Ascending aorta (tissue), 2 donors: Measurements from ENCODE around the gene TEX38. TPM values are rescaled to one million over a fixed set of nuclear protein-coding genes. Genes with fewer than 3 reads are reported as not detected.

Experiments
- DNase-seq, 2 donors: peaks; one replicate each; pipeline ENCODE4 v3.0.0-alpha.2; 2019; ENCODE audit warnings: low spot score in 2 of 2
- H3K27ac ChIP-seq, 2 donors: fragments of 200-600 bp; sonication (generic); one replicate each; pipeline ENCODE4 v1.5.1; 2016 to 2017; ENCODE audit warnings: mild to moderate bottlenecking in 1 of 2
- H3K27me3 ChIP-seq: fragments of 200-600 bp; sonication (generic); one replicate; pipeline ENCODE4 v1.5.1; 2017
- H3K36me3 ChIP-seq, 2 donors: fragments of 200-600 bp; sonication (generic); one replicate each; pipeline ENCODE4 v1.5.1; 2016
- H3K4me1 ChIP-seq, 2 donors: fragments of 200-600 bp; sonication (generic); one replicate each; pipeline ENCODE4 v1.5.1; 2016 to 2017; ENCODE audit warnings: mild to moderate bottlenecking in 1 of 2
- H3K4me3 ChIP-seq, 2 donors: fragments of 200-600 bp; sonication (generic); one replicate each; pipeline ENCODE4 v1.5.1; 2016 to 2017; ENCODE audit warnings: mild to moderate bottlenecking in 1 of 2
- H3K9me3 ChIP-seq, 2 donors: fragments of 200-600 bp; sonication (generic); one replicate each; pipeline ENCODE4 v1.5.1; 2016
- intact Hi-C: fragments of 100-400 bp; cut with DNase I; formaldehyde crosslinking; loops from one replicate; pipeline ENCODE4 v1.15.1; 2023
- total RNA-seq: library from RNA; depleted of rRNA; stranded (reverse); fragments of >200 nt; gene quantifications from one replicate; pipeline ENCODE4 v1.1.0, GENCODE V29; 2016
- TF ChIP-seq, protein P1 (sequence below), 3 experiments: fragments of 200-600 bp in 2 of 3; fragments of 450-650 bp in 1 of 3; sonication (generic) in 2 of 3; IDR thresholded peaks; one replicate each; pipeline ENCODE4 v1.5.1; 2016 to 2019; ENCODE audit warnings: antibody characterized with exemption in 3 of 3, mild to moderate bottlenecking in 1 of 3, moderate library complexity in 1 of 3

The TEX38 gene
- total RNA-seq, 1 donor from 2014 or later, result not detected

DNA sequence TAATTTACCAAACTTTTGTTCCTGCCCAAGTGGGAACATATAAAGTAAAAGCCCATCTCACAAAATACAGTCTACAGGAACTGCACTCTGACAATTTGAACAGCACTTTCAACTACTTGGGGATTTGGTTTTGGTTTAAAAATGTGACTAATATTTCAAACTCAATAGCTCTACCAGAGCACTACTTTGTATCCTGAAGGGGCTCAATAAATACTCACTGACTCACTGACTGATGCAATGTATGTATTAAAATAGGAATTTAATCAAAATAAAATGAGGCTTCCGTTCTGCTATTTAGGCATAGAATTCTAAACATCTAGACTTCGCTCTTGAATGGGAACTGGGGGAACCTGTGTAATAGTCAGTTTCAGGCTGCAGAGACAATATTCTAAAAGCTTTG is 25.4 kb downstream of the TEX38 start:
- H3K36me3 ChIP-seq, result peaks cover 19 to 36% of the 10 kb centered on the region in 2 donors
- H3K4me3 ChIP-seq, result no peak overlapping the region
- TF ChIP-seq, protein P1, sequence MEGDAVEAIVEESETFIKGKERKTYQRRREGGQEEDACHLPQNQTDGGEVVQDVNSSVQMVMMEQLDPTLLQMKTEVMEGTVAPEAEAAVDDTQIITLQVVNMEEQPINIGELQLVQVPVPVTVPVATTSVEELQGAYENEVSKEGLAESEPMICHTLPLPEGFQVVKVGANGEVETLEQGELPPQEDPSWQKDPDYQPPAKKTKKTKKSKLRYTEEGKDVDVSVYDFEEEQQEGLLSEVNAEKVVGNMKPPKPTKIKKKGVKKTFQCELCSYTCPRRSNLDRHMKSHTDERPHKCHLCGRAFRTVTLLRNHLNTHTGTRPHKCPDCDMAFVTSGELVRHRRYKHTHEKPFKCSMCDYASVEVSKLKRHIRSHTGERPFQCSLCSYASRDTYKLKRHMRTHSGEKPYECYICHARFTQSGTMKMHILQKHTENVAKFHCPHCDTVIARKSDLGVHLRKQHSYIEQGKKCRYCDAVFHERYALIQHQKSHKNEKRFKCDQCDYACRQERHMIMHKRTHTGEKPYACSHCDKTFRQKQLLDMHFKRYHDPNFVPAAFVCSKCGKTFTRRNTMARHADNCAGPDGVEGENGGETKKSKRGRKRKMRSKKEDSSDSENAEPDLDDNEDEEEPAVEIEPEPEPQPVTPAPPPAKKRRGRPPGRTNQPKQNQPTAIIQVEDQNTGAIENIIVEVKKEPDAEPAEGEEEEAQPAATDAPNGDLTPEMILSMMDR (IDR thresholded peaks at IDR 0.05), result no peak
- no peaks in the 10 kb centered on the region for H3K4me1 ChIP-seq
- no peaks in the 10 kb centered on the region for H3K27me3 ChIP-seq
- no peak overlapping the region for H3K27ac ChIP-seq
- no peak for DNase-seq
- H3K9me3 ChIP-seq, result no peaks in the 10 kb centered on the region
- intact Hi-C loops, result no loop called here

DNA sequence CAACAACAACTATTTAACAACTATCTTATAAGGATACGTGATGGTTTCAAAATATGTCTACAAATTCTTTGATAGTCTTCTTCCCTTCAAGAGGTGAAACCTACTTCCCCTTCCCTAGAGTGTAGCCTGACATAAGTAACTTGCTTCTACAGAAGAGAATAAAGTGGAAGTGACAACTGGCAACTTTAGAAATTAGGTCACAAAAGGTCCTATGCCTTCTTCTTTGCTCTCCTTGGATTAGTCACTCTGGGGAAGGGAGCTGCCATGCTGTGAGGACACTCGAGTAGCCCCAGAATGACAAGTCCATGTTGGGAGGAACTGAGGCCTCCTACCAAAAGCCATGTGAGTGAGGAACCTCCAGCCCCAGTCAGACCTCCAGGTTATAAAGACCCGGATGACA is 28.0 kb downstream of the TEX38 start:
- H3K27me3 ChIP-seq, result no peaks in the 10 kb centered on the region
- no peaks in the 10 kb centered on the region for H3K4me1 ChIP-seq
- peaks cover 24 to 47% of the 10 kb centered on the region in 2 donors for H3K36me3 ChIP-seq
- H3K9me3 ChIP-seq, result no peaks in the 10 kb centered on the region
- TF ChIP-seq, protein P1 (IDR thresholded peaks at IDR 0.05), result no peak
- no peak overlapping the region for H3K27ac ChIP-seq
- intact Hi-C loops, result no loop called here
- H3K4me3 ChIP-seq, result no peak overlapping the region
- DNase-seq, result no peak

DNA sequence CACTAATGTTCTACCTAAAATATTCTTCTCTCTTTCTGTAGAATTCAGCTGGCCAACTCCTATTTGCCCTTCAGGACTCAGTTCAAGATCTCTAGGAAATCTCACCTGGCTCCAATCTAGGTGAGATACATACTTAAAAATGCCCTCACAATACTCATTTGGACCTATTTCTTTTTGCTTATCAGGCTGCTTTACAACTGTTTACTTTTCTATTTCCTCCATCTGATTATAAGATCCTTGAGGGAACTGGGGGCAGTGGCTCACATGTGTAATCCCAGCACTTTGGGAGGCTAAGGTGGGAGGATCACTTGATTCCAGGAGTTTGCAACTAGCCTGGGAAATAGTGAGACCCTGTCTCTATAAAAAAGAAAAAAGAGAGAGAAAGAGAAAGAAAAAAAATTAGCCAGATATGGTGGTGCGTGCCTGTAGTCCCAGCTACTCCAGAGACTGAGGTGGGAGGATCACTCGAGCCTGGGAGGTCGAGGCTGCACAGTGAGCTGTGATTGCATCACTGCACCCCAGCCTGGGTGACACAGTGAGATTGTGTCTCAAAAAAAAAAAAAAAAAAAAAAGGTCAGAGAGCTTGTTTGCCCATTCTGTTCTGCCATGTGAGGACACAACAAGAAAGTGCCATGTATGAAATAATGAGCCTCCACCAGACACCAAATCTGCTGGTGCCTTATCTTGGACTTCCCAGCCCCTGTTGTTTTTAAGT is 32.4 kb downstream of the TEX38 start:
- intact Hi-C loops, result no loop called here
- TF ChIP-seq, protein P1 (IDR thresholded peaks at IDR 0.05), result no peak

GRCh38 chr1:46705408-46705807 is 33.8 kb downstream of the TEX38 start:
- TF ChIP-seq, protein P1 (IDR thresholded peaks at IDR 0.05), result no peak
- Histone ChIP-seq H3K27me3 (no peaks in the 10 kb centered on the region), H3K4me1 (no peaks in the 10 kb centered on the region), H3K4me3 (no peak overlapping the region), H3K36me3 (peaks cover 34 to 57% of the 10 kb centered on the region in 2 donors), H3K27ac (no peak overlapping the region), H3K9me3 (no peaks in the 10 kb centered on the region)
- intact Hi-C loops, result no loop called here
- no peak for DNase-seq

More for the DNA sequence above, 32.4 kb downstream of the TEX38 start:
- Histone ChIP-seq H3K4me3 (no peak overlapping the region), H3K27me3 (no peaks in the 10 kb centered on the region), H3K4me1 (no peaks in the 10 kb centered on the region), H3K27ac (no peak overlapping the region), H3K9me3 (no peaks in the 10 kb centered on the region), H3K36me3 (peaks cover 34 to 56% of the 10 kb centered on the region in 2 donors)
- DNase-seq, result no peak

GRCh38 chr1:46708121-46708520 is 36.5 kb downstream of the TEX38 start:
- TF ChIP-seq, protein P1 (IDR thresholded peaks at IDR 0.05), result no peak
- no peak overlapping the region for H3K4me3 ChIP-seq
- H3K27ac ChIP-seq, result no peak overlapping the region
- H3K27me3 ChIP-seq, result no peaks in the 10 kb centered on the region
- DNase-seq, result no peak
- intact Hi-C loops, result no loop called here
- H3K4me1 ChIP-seq, result no peaks in the 10 kb centered on the region
- H3K9me3 ChIP-seq, result no peaks in the 10 kb centered on the region
- peaks cover 36 to 71% of the 10 kb centered on the region in 2 donors for H3K36me3 ChIP-seq
